NT2/D1 (cell line): ENCODE measurements around the gene BATF3.

Experiments
- SUZ12 ChIP-seq: IDR thresholded peaks from 2 replicates; pipeline ENCODE4 v1.6.1; 2011; ENCODE audit not compliant: insufficient read length, insufficient read depth; ENCODE audit errors: extremely low read depth
- YY1 ChIP-seq: IDR thresholded peaks from 2 replicates; pipeline ENCODE4 v1.6.1; 2011; ENCODE audit not compliant: insufficient read length, insufficient read depth
- ZNF274 ChIP-seq: IDR thresholded peaks from 2 replicates; pipeline ENCODE4 v1.6.1; 2011; ENCODE audit warnings: mild to moderate bottlenecking, low read depth, low read length

DNA sequence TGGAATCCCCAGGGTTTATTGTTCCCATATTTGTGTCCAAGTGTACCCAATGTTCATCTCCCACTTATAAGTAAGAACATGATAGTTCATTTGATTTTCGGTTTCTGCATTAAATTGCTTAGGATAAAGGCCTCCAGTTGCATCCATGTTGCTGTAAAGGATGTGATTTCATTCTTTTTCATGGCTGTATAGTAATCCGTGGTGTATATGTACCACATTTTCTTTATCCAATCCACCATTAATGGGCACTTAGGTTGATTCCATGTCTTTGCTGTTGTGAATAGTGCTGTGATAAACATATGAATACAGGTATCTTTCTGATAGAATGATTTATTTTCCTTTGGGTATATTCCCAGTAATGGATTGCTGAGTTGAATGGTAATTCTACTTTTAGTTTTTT lies 20.0 kb upstream of the BATF3 start:
- no peak for TF ChIP-seq YY1
- no peak for TF ChIP-seq SUZ12
- TF ChIP-seq ZNF274 = no peak
